CD14-positive monocyte (primary cell): ENCODE results near the gene FBRS. TPM values are rescaled to one million over a fixed set of nuclear protein-coding genes. Genes with fewer than 3 reads are reported as not detected.

Source experiments
- DNase-seq, 3 donors: peaks; one replicate each; pipeline ENCODE4 v3.0.0-alpha.2; 2011 to 2022
- H2AFZ ChIP-seq: 2 replicates; pipeline ENCODE4 v1.6.0; 2012; ENCODE audit warnings: mild to moderate bottlenecking, low read depth, low read length, inconsistent platforms; ENCODE audit not compliant: insufficient read depth, poor library complexity, severe bottlenecking
- H3K27ac ChIP-seq, 2 donors: 1 replicate in 1 of 2; 2 replicates in 1 of 2; pipeline ENCODE4 v1.5.1; 2012 to 2013; ENCODE audit warnings: low read length in 2 of 2, control low read depth in 1 of 2, inconsistent platforms in 1 of 2, low read depth in 1 of 2, mild to moderate bottlenecking in 1 of 2
- H3K27me3 ChIP-seq, 2 donors: one replicate each; pipeline versions ENCODE4 v1.6.0 to v1.6.1; 2011 to 2013; ENCODE audit warnings: low read length in 2 of 2; ENCODE audit not compliant: control insufficient read depth in 2 of 2, insufficient read depth in 2 of 2
- H3K36me3 ChIP-seq, 2 donors: replicated peaks in 1 of 2; 1 replicate in 1 of 2; 2 replicates in 1 of 2; pipeline versions ENCODE4 v1.5.1 to v1.6.1; 2012 to 2013; ENCODE audit warnings: low read length in 2 of 2, control low read depth in 1 of 2, inconsistent platforms in 1 of 2, mild to moderate bottlenecking in 1 of 2; ENCODE audit not compliant: insufficient read depth in 2 of 2, control insufficient read depth in 1 of 2
- H3K4me1 ChIP-seq, 2 donors: 1 replicate in 1 of 2; 2 replicates in 1 of 2; pipeline versions ENCODE4 v1.5.1 to v1.6.1; 2012 to 2013; ENCODE audit warnings: low read length in 2 of 2, control low read depth in 1 of 2, inconsistent platforms in 1 of 2, mild to moderate bottlenecking in 1 of 2, moderate library complexity in 1 of 2; ENCODE audit not compliant: insufficient read depth in 2 of 2, control insufficient read depth in 1 of 2
- H3K4me2 ChIP-seq: replicated peaks from 2 replicates; pipeline ENCODE3; 2012; ENCODE audit warnings: low read length, moderate library complexity, mild to moderate bottlenecking; ENCODE audit not compliant: poor library complexity, severe bottlenecking; ENCODE audit errors: extremely low read depth
- H3K4me3 ChIP-seq, 3 experiments: fragments of 200-600 bp in 1 of 3; sonication (generic) in 1 of 3; replicated peaks in 1 of 3; 1 replicate in 2 of 3; 2 replicates in 1 of 3; pipeline ENCODE4 v1.5.1; 2011 to 2013; ENCODE audit warnings: low read length in 3 of 3, mild to moderate bottlenecking in 3 of 3, control low read depth in 2 of 3, low read depth in 2 of 3, inconsistent platforms in 1 of 3, moderate library complexity in 1 of 3
- H3K79me2 ChIP-seq: 2 replicates; pipeline ENCODE4 v1.6.0; 2012; ENCODE audit warnings: mild to moderate bottlenecking, control low read depth, inconsistent platforms, low read length, moderate library complexity; ENCODE audit not compliant: insufficient read depth
- H3K9ac ChIP-seq: 2 replicates; pipeline ENCODE4 v1.6.0; 2017; ENCODE audit warnings: low read length, mild to moderate bottlenecking; ENCODE audit not compliant: insufficient read depth, poor library complexity, severe bottlenecking
- H3K9me3 ChIP-seq, 2 donors: replicated peaks in 1 of 2; 1 replicate in 1 of 2; 2 replicates in 1 of 2; pipeline versions ENCODE4 v1.5.1 to v1.6.1; 2012 to 2013; ENCODE audit warnings: low read length in 2 of 2, control low read depth in 1 of 2; ENCODE audit not compliant: control insufficient read depth in 1 of 2, insufficient read depth in 1 of 2
- H4K20me1 ChIP-seq: 2 replicates; pipeline ENCODE4 v1.6.0; 2012; ENCODE audit warnings: mild to moderate bottlenecking, low read length, control low read depth, moderate library complexity; ENCODE audit not compliant: insufficient read depth
- H3K27ac Mint-ChIP-seq, 7 donors: one replicate each; pipeline ENCODE4 v1.8.0; 2020; ENCODE audit warnings: mild to moderate bottlenecking in 7 of 7, mixed read lengths in 7 of 7, moderate library complexity in 6 of 7, inconsistent platforms in 2 of 7
- H3K27me3 Mint-ChIP-seq, 3 donors: one replicate each; pipeline ENCODE4 v1.8.0; 2021 to 2022; ENCODE audit warnings: low read depth in 3 of 3, mild to moderate bottlenecking in 3 of 3, mixed read lengths in 3 of 3, moderate library complexity in 3 of 3, inconsistent platforms in 1 of 3
- H3K36me3 Mint-ChIP-seq, 2 donors: one replicate each; pipeline ENCODE4 v1.8.0; 2020; ENCODE audit warnings: mixed read lengths in 2 of 2, inconsistent platforms in 1 of 2, mild to moderate bottlenecking in 1 of 2
- H3K4me1 Mint-ChIP-seq: one replicate; pipeline ENCODE4 v1.8.0; 2020; ENCODE audit warnings: mild to moderate bottlenecking, mixed read lengths
- H3K4me3 Mint-ChIP-seq, 2 donors: one replicate each; pipeline ENCODE4 v1.8.0; 2020; ENCODE audit warnings: mild to moderate bottlenecking in 2 of 2, mixed read lengths in 2 of 2, moderate library complexity in 1 of 2
- H3K9me3 Mint-ChIP-seq, 7 donors: one replicate each; pipeline ENCODE4 v1.8.0; 2020 to 2022; ENCODE audit warnings: mixed read lengths in 7 of 7, mild to moderate bottlenecking in 6 of 7, moderate library complexity in 6 of 7, inconsistent platforms in 2 of 7
- CTCF ChIP-seq: fragments of 200-600 bp; IDR thresholded peaks from one replicate; pipeline ENCODE4 v1.8.0; 2022; ENCODE audit warnings: antibody characterized with exemption, mild to moderate bottlenecking
- WGBS: methylation state at CpG from one replicate; pipeline ENCODE4 v1.1.5; 2013; ENCODE audit warnings: missing lambda C conversion rate; ENCODE audit not compliant: insufficient coverage; 5-methylcytosine and 5-hydroxymethylcytosine counted together
- intact Hi-C, 2 donors: fragments of 100-400 bp; cut with micrococcal nuclease; formaldehyde crosslinking; loops; one replicate each; pipeline versions ENCODE4 v1.15.0 to v1.15.1; 2023
- polyA plus RNA-seq, 3 donors: library from polyadenylated mRNA; depleted of rRNA in 1 of 3; unstranded in 2 of 3; stranded (reverse) in 1 of 3; fragments of 300-500 nt in 2 of 3; fragments of >200 nt in 1 of 3; fragmentation: Illumina TruSeq in 2 of 3; gene quantifications; 1 replicate in 2 of 3; 2 replicates in 1 of 3; pipeline ENCODE4 v1.2.3, GENCODE V29; 2012 to 2021

Gene FBRS
- polyA plus RNA-seq, 3 donors: 1.4 to 44.8 (median 2.1) TPM

- no peaks in the 10 kb centered on the region for H3K27me3 Mint-ChIP-seq
- peaks cover 42% of the 10 kb centered on the region for H4K20me1 ChIP-seq
- peak within 1 kb of the TSS; percentile 89 for H3K4me2 ChIP-seq
- peak; percentile 81 to 85 (median 83) for DNase-seq
- H3K27me3 ChIP-seq: no peaks in the 10 kb centered on the region
- H3K27ac ChIP-seq: peak within 1 kb of the TSS; percentile 96 to 97
- peaks cover 0 to 2% (median 0%) of the 10 kb centered on the region in 7 donors for H3K9me3 Mint-ChIP-seq
- no peaks in the 10 kb centered on the region for H3K9me3 ChIP-seq
- peak within 1 kb of the TSS; percentile 99 to 100 (median 100) for H3K27ac Mint-ChIP-seq
- intact Hi-C loops: loop anchor here (1.0 to 5.0 kb wide), 4 partner anchors 40 to 223 kb away; partner anchors contain the start of genes FBRS (in 2 of the 2), FBXL19 (in 1 of the 2) and PRR14 (in 1 of the 2)
- peak within 1 kb of the TSS; percentile 99 for H3K9ac ChIP-seq
- no peak for TF ChIP-seq CTCF
- peaks cover 46% of the 10 kb centered on the region for H3K79me2 ChIP-seq
- peaks cover 18 to 34% of the 10 kb centered on the region in 2 donors for H3K4me1 ChIP-seq
- H2AFZ ChIP-seq: peak within 1 kb of the TSS; percentile 97
- WGBS: under 1% methylated on average over 44 of the region's 57 CpGs
- peaks cover 35 to 38% of the 10 kb centered on the region in 2 donors for H3K36me3 ChIP-seq
- H3K36me3 Mint-ChIP-seq: peaks cover 27 to 38% of the 10 kb centered on the region in 2 donors
- peak within 1 kb of the TSS; percentile 91 to 98 (median 94) for H3K4me3 ChIP-seq
- H3K4me3 Mint-ChIP-seq: peak within 1 kb of the TSS; percentile 92 to 99
- peaks cover 32% of the 10 kb centered on the region for H3K4me1 Mint-ChIP-seq
Measured at GRCh38 chr16:30698816-30699614, 40.8 kb downstream of the FBRS start, which contains the start of gene SRCAP. Gene SRCAP, plus strand, starts transcription at chr16:30699171. Its CDS starts 1,654 bp downstream, at chr16:30700825.

GRCh38 chr16:30699615-30700099, 41.4 kb downstream of the FBRS start:
- peaks cover 29% of the 10 kb centered on the region for H3K4me1 Mint-ChIP-seq
- H3K36me3 Mint-ChIP-seq: peaks cover 33 to 45% of the 10 kb centered on the region in 2 donors
- peaks cover 53% of the 10 kb centered on the region for H3K79me2 ChIP-seq

More at GRCh38 chr16:30699615-30700099, 41.4 kb downstream of the FBRS start:
- H3K4me3 Mint-ChIP-seq: peak overlapping the region; percentile 92 to 99
- H3K27ac Mint-ChIP-seq: peak overlapping the region; percentile 91 to 100 (median 99)
- H3K27ac ChIP-seq: peak overlapping the region; percentile 96 to 97
- no peaks in the 10 kb centered on the region for H3K9me3 ChIP-seq
- intact Hi-C loops: loop anchor here (2.0 to 5.0 kb wide), 5 partner anchors 15 to 223 kb away; partner anchors contain the start of genes FBRS (in 1 of the 2), FBXL19 (in 1 of the 2), PHKG2 (in 1 of the 2) and PRR14 (in 1 of the 2)
- TF ChIP-seq CTCF: no peak
- DNase-seq: no peak
- no peaks in the 10 kb centered on the region for H3K27me3 Mint-ChIP-seq
- H3K4me2 ChIP-seq: peak overlapping the region; percentile 89
- H3K9me3 Mint-ChIP-seq: peaks cover 0 to 2% (median 0%) of the 10 kb centered on the region in 7 donors
- peak overlapping the region; percentile 70 for H2AFZ ChIP-seq
- peak overlapping the region; percentile 91 to 98 (median 94) for H3K4me3 ChIP-seq
- H4K20me1 ChIP-seq: peaks cover 48% of the 10 kb centered on the region
- H3K9ac ChIP-seq: peak overlapping the region; percentile 99
- H3K4me1 ChIP-seq: peaks cover 16 to 28% of the 10 kb centered on the region in 2 donors
- peaks cover 42 to 44% of the 10 kb centered on the region in 2 donors for H3K36me3 ChIP-seq
- no peaks in the 10 kb centered on the region for H3K27me3 ChIP-seq
- WGBS: 93% methylated on average over 5 of the region's 8 CpGs
